ENCODE measurements around the gene TK2.
"Not testable (repeated sequence)": the region's sequence is repeated elsewhere in the genome, so short reads cannot be mapped to it uniquely, and the experiment has no call there.

TK2 gene

GRCh38 chr16:66519482-66520373 is 30.2 kb downstream of the TK2 start:
- no peak for DNase-seq

GRCh38 chr16:66517586-66518263 is 32.2 kb downstream of the TK2 start:
- no peak for DNase-seq

- DNase-seq: peak; percentile 67
Measured at GRCh38 chr16:66516808-66517585, 32.9 kb downstream of the TK2 start.

GRCh38 chr16:66516509-66516807 is 33.5 kb downstream of the TK2 start:
- no peak for DNase-seq

- DNase-seq: no peak
Measured at GRCh38 chr16:66515596-66516508, 34.1 kb downstream of the TK2 start.

GRCh38 chr16:66514980-66515595 is 34.8 kb downstream of the TK2 start:
- DNase-seq: not testable (repeated sequence)

- DNase-seq: not testable (repeated sequence)
Measured at GRCh38 chr16:66514391-66514790, 35.5 kb downstream of the TK2 start.

GRCh38 chr16:66513111-66513723 is 36.7 kb downstream of the TK2 start:
- no peak for DNase-seq

- DNase-seq: no peak
Measured at GRCh38 chr16:66512272-66513110, 37.4 kb downstream of the TK2 start.

- DNase-seq: no peak
Measured at GRCh38 chr16:66511602-66512271, 38.2 kb downstream of the TK2 start.

- no peak for DNase-seq
Measured at GRCh38 chr16:66510711-66511601, 39.0 kb downstream of the TK2 start.

GRCh38 chr16:66510298-66510697 is 39.6 kb downstream of the TK2 start:
- no peak for DNase-seq

- no peak for DNase-seq
Measured at GRCh38 chr16:66509576-66509975, 40.3 kb downstream of the TK2 start.

GRCh38 chr16:66508914-66509496 is 40.9 kb downstream of the TK2 start:
- no peak for DNase-seq

- DNase-seq: no peak
Measured at GRCh38 chr16:66508248-66508913, 41.5 kb downstream of the TK2 start.

GRCh38 chr16:66507731-66508239 is 42.1 kb downstream of the TK2 start:
- no peak for DNase-seq

GRCh38 chr16:66503612-66504011 is 46.3 kb downstream of the TK2 start:
- DNase-seq: no peak

GRCh38 chr16:66503030-66503429 is 46.9 kb downstream of the TK2 start:
- DNase-seq: no peak
